Caco-2 (cell line): ENCODE results near the gene SELENON. TPM values are rescaled to one million over a fixed set of nuclear protein-coding genes. Genes with fewer than 3 reads are reported as not detected.

ENCODE experiments used
- BruUV-seq: library from RNA; stranded (reverse); fragments of 400-500 nt; replicated peaks from 2 replicates; lab custom pipeline; 2021; lab: Mats Ljungman, UMichigan
- CTCF ChIA-PET: fragments of 300-600 bp; sonication (Branson Sonifier 250); formaldehyde crosslinking; loops from one replicate; lab custom pipeline; 2022; ENCODE audit warnings: antibody characterized with exemption; lab: Charles Lee
- POLR2A ChIA-PET: fragments of 300-600 bp; sonication (Branson Sonifier 250); formaldehyde crosslinking; loops from one replicate; lab custom pipeline; 2022; ENCODE audit warnings: antibody characterized with exemption; lab: Charles Lee
- DNase-seq, 2 experiments: peaks; one replicate each; pipeline versions ENCODE4 v3.0.0 to v3.0.0-alpha.2; 2020 to 2022
- H3K27me3 ChIP-seq: replicated peaks from 2 replicates; pipeline ENCODE4 v1.6.0; 2011; ENCODE audit warnings: low read length; ENCODE audit not compliant: control insufficient read depth, insufficient read depth
- H3K36me3 ChIP-seq: 2 replicates; pipeline ENCODE4 v1.5.1; 2011; ENCODE audit warnings: low read length; ENCODE audit not compliant: control insufficient read depth, insufficient read depth
- H3K4me1 ChIP-seq: fragments of 250-450 bp; sonication (Bioruptor Pico); 2 replicates; pipeline ENCODE4 v1.5.1; 2020; ENCODE audit warnings: mild to moderate bottlenecking
- H3K4me3 ChIP-seq: 2 replicates; pipeline ENCODE4 v1.5.1; 2011; ENCODE audit warnings: low read depth, mild to moderate bottlenecking, control low read depth, low read length
- H3K9me3 ChIP-seq: fragments of 250-450 bp; sonication (Bioruptor Pico); 2 replicates; pipeline ENCODE4 v1.5.1; 2020; ENCODE audit warnings: mild to moderate bottlenecking, moderate library complexity
- H3K27ac Mint-ChIP-seq: one replicate; pipeline ENCODE4 v1.8.0; 2022; ENCODE audit warnings: mixed read lengths; ENCODE audit not compliant: unreplicated experiment
- H3K27me3 Mint-ChIP-seq: one replicate; pipeline ENCODE4 v1.8.0; 2022; ENCODE audit warnings: mixed read lengths; ENCODE audit not compliant: insufficient read depth, unreplicated experiment
- H3K36me3 Mint-ChIP-seq: one replicate; pipeline ENCODE4 v1.8.0; 2022; ENCODE audit warnings: mild to moderate bottlenecking, mixed read lengths; ENCODE audit not compliant: insufficient read depth, unreplicated experiment
- H3K4me1 Mint-ChIP-seq: one replicate; pipeline ENCODE4 v1.8.0; 2022; ENCODE audit warnings: low read depth, mixed read lengths; ENCODE audit not compliant: unreplicated experiment
- H3K4me3 Mint-ChIP-seq: one replicate; pipeline ENCODE4 v1.8.0; 2022; ENCODE audit warnings: mild to moderate bottlenecking, moderate library complexity, mixed read lengths; ENCODE audit not compliant: unreplicated experiment
- H3K9me3 Mint-ChIP-seq: one replicate; pipeline ENCODE4 v1.8.0; 2022; ENCODE audit warnings: mixed read lengths; ENCODE audit not compliant: unreplicated experiment
- intact Hi-C: fragments of 100-400 bp; cut with micrococcal nuclease; formaldehyde crosslinking; loops from one replicate; pipeline ENCODE4 v1.10.0; 2022; ENCODE audit not compliant: unreplicated experiment
- total RNA-seq: library from RNA; stranded (reverse); gene quantifications from 2 replicates; pipeline ENCODE4 v1.2.3, GENCODE V29; 2022
- TF ChIP-seq, protein P1 (sequence below), 2 experiments: fragments of 200-600 bp in 1 of 2; IDR thresholded peaks; 1 replicate in 1 of 2; 2 replicates in 1 of 2; pipeline versions ENCODE4 v1.5.1 to v1.8.0; 2011 to 2022; ENCODE audit warnings: antibody characterized with exemption in 1 of 2, control low read depth in 1 of 2, inconsistent platforms in 1 of 2, low read depth in 1 of 2, low read length in 1 of 2, mild to moderate bottlenecking in 1 of 2, moderate library complexity in 1 of 2; ENCODE audit not compliant: insufficient read depth in 1 of 2, severe bottlenecking in 1 of 2, unreplicated experiment in 1 of 2

Gene SELENON
- total RNA-seq, 1 experiment from 2014 or later, result 58.3 TPM

- Mint-ChIP-seq H3K9me3 (no peaks in the 10 kb centered on the region), H3K27ac (no peak overlapping the region), H3K4me1 (no peaks in the 10 kb centered on the region), H3K4me3 (no peak overlapping the region), H3K27me3 (no peaks in the 10 kb centered on the region), H3K36me3 (peaks cover 16% of the 10 kb centered on the region)
- POLR2A ChIA-PET, result no interaction called here
- no peak for DNase-seq
- no peak overlapping the region for H3K4me3 ChIP-seq
- no peaks in the 10 kb centered on the region for H3K4me1 ChIP-seq
- H3K36me3 ChIP-seq, result no peaks in the 10 kb centered on the region; the same call in 1 of the 2 replicates
- BruUV-seq, result no TSS peak
- TF ChIP-seq, protein P1, sequence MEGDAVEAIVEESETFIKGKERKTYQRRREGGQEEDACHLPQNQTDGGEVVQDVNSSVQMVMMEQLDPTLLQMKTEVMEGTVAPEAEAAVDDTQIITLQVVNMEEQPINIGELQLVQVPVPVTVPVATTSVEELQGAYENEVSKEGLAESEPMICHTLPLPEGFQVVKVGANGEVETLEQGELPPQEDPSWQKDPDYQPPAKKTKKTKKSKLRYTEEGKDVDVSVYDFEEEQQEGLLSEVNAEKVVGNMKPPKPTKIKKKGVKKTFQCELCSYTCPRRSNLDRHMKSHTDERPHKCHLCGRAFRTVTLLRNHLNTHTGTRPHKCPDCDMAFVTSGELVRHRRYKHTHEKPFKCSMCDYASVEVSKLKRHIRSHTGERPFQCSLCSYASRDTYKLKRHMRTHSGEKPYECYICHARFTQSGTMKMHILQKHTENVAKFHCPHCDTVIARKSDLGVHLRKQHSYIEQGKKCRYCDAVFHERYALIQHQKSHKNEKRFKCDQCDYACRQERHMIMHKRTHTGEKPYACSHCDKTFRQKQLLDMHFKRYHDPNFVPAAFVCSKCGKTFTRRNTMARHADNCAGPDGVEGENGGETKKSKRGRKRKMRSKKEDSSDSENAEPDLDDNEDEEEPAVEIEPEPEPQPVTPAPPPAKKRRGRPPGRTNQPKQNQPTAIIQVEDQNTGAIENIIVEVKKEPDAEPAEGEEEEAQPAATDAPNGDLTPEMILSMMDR (IDR thresholded peaks at IDR 0.05; ENCODE audit: insufficient read depth in 1 of 2, low read depth in 1 of 2, low read length in 1 of 2, severe bottlenecking in 1 of 2, unreplicated experiment in 1 of 2), result no peak
- CTCF ChIA-PET, result interaction anchor here (0.7 to 2.0 kb wide), 4 partner anchors 9 to 202 kb away, joined by 3 to 12 read pairs (median 4); partner anchors contain the start of gene SELENON
- H3K27me3 ChIP-seq, result no peaks in the 10 kb centered on the region
- intact Hi-C loops, result no loop called here
- H3K9me3 ChIP-seq, result no peaks in the 10 kb centered on the region
These were observed 9.9 kb downstream of the SELENON start for GRCh38 chr1:25809929-25810328.

DNA sequence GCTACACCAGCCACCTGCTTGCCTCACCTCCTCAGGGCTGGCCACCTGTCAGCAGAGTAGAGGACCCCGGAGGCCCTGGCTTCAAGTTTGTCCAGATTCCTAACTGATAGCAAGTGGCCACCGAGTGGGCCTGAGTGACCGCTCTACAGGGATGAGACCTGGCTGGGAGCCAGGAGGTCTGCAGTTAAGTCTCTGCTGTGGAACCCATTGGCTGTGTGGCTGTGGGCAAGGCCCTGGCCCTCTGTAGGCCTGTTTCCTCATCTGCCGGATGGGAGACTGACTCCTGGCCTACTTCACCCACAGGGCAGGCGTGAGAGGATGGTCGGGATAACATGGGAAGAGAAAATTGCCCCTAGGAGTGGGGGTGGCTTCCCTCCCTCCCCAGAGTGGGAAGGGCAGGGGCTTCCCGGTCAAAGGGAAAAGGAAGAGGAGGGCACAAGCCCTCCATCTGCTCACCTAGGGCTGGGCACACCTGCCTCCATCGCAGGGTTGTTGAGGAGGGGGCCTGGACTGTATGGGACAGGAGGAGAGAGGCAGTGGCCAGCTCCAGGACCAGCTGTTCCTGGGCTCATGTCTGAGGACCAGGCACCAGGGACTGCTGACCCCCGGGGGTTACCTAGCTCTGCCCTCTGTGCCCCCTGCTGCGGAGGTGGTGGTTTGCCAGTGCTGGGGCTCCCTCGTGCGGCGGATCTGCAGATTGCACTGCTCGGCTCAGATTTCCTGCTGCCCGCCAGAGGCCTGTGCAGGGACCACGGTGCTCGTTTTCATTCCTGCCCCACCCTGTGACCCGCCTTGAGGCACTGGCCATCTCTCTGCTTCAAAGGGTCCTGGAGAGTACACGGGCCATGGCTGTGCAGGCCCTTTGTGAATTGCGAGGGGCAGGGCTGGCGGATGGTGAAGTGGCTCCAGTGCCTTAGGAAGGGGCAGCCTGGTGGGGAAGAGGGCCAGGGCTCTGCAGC, 10.6 kb downstream of the SELENON start:
- intact Hi-C loops, result no loop called here
- Mint-ChIP-seq H3K9me3 (no peaks in the 10 kb centered on the region), H3K27me3 (no peaks in the 10 kb centered on the region), H3K4me3 (no peak overlapping the region), H3K4me1 (no peaks in the 10 kb centered on the region), H3K36me3 (peaks cover 21% of the 10 kb centered on the region), H3K27ac (no peak overlapping the region)
- peak; percentile 66 to 79 for DNase-seq
- Histone ChIP-seq H3K4me1 (no peaks in the 10 kb centered on the region), H3K36me3 (no peaks in the 10 kb centered on the region; the same call in 1 of the 2 replicates), H3K9me3 (no peaks in the 10 kb centered on the region), H3K27me3 (no peaks in the 10 kb centered on the region), H3K4me3 (no peak overlapping the region)
- TF ChIP-seq, protein P1 (IDR thresholded peaks at IDR 0.05; ENCODE audit: insufficient read depth in 1 of 2, low read depth in 1 of 2, low read length in 1 of 2, severe bottlenecking in 1 of 2, unreplicated experiment in 1 of 2), result peak; percentile 80 to 81
- ChIA-PET CTCF (interaction anchor here (0.6 to 2.0 kb wide), 6 partner anchors 8 to 595 kb away, joined by 3 to 12 read pairs (median 4); partner anchors contain the start of gene SELENON), POLR2A (no interaction called here)
- no TSS peak for BruUV-seq

DNA sequence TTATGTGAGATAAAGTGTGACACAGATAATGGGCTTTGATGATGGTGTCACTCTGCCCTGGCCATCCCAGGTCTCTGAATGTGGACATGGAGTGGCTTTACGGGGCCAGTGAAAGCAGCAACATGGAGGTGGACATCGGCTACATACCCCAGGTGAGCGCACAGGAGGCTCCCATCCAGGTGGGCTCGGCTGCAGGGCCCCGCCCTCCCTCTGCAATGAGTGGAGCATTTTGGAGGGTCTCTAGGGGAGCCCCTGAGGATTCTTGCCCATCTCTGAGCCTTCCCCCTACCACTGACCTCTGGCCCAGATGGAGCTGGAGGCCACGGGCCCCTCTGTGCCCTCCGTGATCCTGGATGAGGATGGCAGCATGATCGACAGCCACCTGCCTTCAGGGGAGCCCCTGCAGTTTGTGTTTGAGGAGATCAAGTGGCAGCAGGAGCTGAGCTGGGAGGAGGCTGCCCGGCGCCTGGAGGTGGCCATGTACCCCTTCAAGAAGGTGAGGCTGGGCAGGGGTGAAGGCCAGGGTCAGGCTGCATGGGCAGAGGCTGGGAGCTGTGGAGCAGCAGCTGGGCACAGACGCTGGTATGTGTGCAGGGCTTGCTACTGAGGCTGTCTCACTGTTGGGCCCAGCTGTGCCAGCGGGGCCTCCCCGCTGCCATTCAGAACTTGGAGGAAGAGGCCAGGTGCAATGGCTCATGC, 11.5 kb downstream of the SELENON start:
- Mint-ChIP-seq H3K27me3 (no peaks in the 10 kb centered on the region), H3K4me3 (no peak overlapping the region), H3K27ac (no peak overlapping the region), H3K9me3 (no peaks in the 10 kb centered on the region), H3K4me1 (no peaks in the 10 kb centered on the region), H3K36me3 (peaks cover 21% of the 10 kb centered on the region)
- no peaks in the 10 kb centered on the region for H3K27me3 ChIP-seq
- no peak for DNase-seq
- ChIA-PET POLR2A (interaction anchor here (0.6 kb wide), 1 partner anchor 19 kb away, joined by 4 read pairs; no protein-coding TSS in a partner anchor), CTCF (interaction anchor here (1.3 to 2.0 kb wide), 2 partner anchors 8 to 203 kb away, joined by 4 to 12 read pairs; no protein-coding TSS in a partner anchor)
- no TSS peak for BruUV-seq
- no peak overlapping the region for H3K4me3 ChIP-seq
- TF ChIP-seq, protein P1 (IDR thresholded peaks at IDR 0.05; ENCODE audit: insufficient read depth in 1 of 2, low read depth in 1 of 2, low read length in 1 of 2, severe bottlenecking in 1 of 2, unreplicated experiment in 1 of 2), result no peak
- H3K36me3 ChIP-seq, result no peaks in the 10 kb centered on the region; the same call in 1 of the 2 replicates
- no peaks in the 10 kb centered on the region for H3K4me1 ChIP-seq
- H3K9me3 ChIP-seq, result no peaks in the 10 kb centered on the region
- intact Hi-C loops, result no loop called here
